Endodermal cell (in vitro differentiated cells): Measurements from ENCODE around the gene ZNF556. TPM values are rescaled to one million over a fixed set of nuclear protein-coding genes. Genes with fewer than 3 reads are reported as not detected.

Experiments used
- DNase-seq: peaks from one replicate; pipeline ENCODE4 v3.0.0-alpha.2; 2017
- H3K27ac ChIP-seq: 2 replicates; pipeline ENCODE4 v1.5.1; 2013; ENCODE audit warnings: mild to moderate bottlenecking, low read depth, low read length, moderate library complexity
- H3K27me3 ChIP-seq: 2 replicates; pipeline ENCODE4 v1.6.1; 2013; ENCODE audit warnings: mild to moderate bottlenecking, low read length, moderate library complexity; ENCODE audit not compliant: insufficient read depth, control insufficient read depth, poor library complexity, severe bottlenecking
- H3K36me3 ChIP-seq: 2 replicates; pipeline ENCODE4 v1.7.0; 2013; ENCODE audit warnings: mild to moderate bottlenecking, low read length, moderate library complexity; ENCODE audit not compliant: control insufficient read depth, insufficient read depth
- H3K4me1 ChIP-seq: one replicate; pipeline ENCODE4 v1.7.0; 2013; ENCODE audit warnings: low read length; ENCODE audit not compliant: control insufficient read depth, insufficient read depth
- H3K4me3 ChIP-seq: 2 replicates; pipeline ENCODE4 v1.5.1; 2013; ENCODE audit warnings: mild to moderate bottlenecking, low read length, moderate library complexity
- H3K9ac ChIP-seq: 2 replicates; pipeline ENCODE4 v1.6.1; 2013; ENCODE audit warnings: mild to moderate bottlenecking, low read length, moderate library complexity; ENCODE audit not compliant: poor library complexity, severe bottlenecking; ENCODE audit errors: extremely low read depth
- H3K9me3 ChIP-seq: 2 replicates; pipeline ENCODE4 v1.6.1; 2013; ENCODE audit warnings: mild to moderate bottlenecking, low read length, moderate library complexity; ENCODE audit not compliant: control insufficient read depth
- H3K27ac Mint-ChIP-seq: 2 replicates; pipeline ENCODE4 v1.8.0; 2020; ENCODE audit warnings: mixed read lengths
- H3K27me3 Mint-ChIP-seq: 2 replicates; pipeline ENCODE4 v1.8.0; 2021; ENCODE audit warnings: mild to moderate bottlenecking, mixed read lengths; ENCODE audit not compliant: insufficient read depth
- H3K36me3 Mint-ChIP-seq: 2 replicates; pipeline ENCODE4 v1.8.0; 2020; ENCODE audit warnings: low read depth, mixed read lengths
- H3K4me1 Mint-ChIP-seq: 2 replicates; pipeline ENCODE4 v1.8.0; 2020; ENCODE audit warnings: mixed read lengths
- H3K4me3 Mint-ChIP-seq: 2 replicates; pipeline ENCODE4 v1.8.0; 2020; ENCODE audit warnings: mild to moderate bottlenecking, moderate library complexity, mixed read lengths
- H3K9me3 Mint-ChIP-seq: 2 replicates; pipeline ENCODE4 v1.8.0; 2020; ENCODE audit warnings: mild to moderate bottlenecking, mixed read lengths
- CTCF ChIP-seq: fragments of 200-600 bp; sonication (generic); conservative IDR thresholded peaks from 2 replicates; pipeline ENCODE4 v1.5.0; 2021; ENCODE audit warnings: antibody characterized with exemption, mild to moderate bottlenecking
- WGBS, 2 experiments: methylation state at CpG; one replicate each; pipeline versions ENCODE4 v1.1.5 to v1.1.7; 2013; ENCODE audit warnings: missing lambda C conversion rate in 2 of 2, mixed read lengths in 1 of 2; ENCODE audit not compliant: insufficient coverage in 1 of 2, insufficient read length in 1 of 2; 5-methylcytosine and 5-hydroxymethylcytosine counted together
- total RNA-seq, 2 donors: library from RNA; stranded (reverse); fragmentation: NEBNext Ultra II Directional in 1 of 2; extraction: Animal tissue kit (Norgen Biotek cat#: 25700) in 1 of 2; gene quantifications; 2 replicates in 1 of 2; 3 replicates in 1 of 2; pipeline ENCODE4 v1.2.1, GENCODE V29; 2021

Gene ZNF556
- total RNA-seq, 2 donors from 2014 or later = not detected

- Mint-ChIP-seq H3K27ac (no peak overlapping the region), H3K4me1 (peaks cover 10% of the 10 kb centered on the region), H3K9me3 (peaks cover 35% of the 10 kb centered on the region), H3K27me3 (no peaks in the 10 kb centered on the region), H3K36me3 (peaks cover 14% of the 10 kb centered on the region), H3K4me3 (no peak overlapping the region)
- 96 to 98% methylated on average over 28 to 53 of the region's 53 CpGs for WGBS, 2 experiments
- Histone ChIP-seq H3K27me3 (no peaks in the 10 kb centered on the region), H3K9ac (no peak overlapping the region), H3K4me3 (no peak overlapping the region), H3K27ac (no peak overlapping the region), H3K9me3 (peaks cover 11% of the 10 kb centered on the region), H3K36me3 (no peaks in the 10 kb centered on the region), H3K4me1 (peaks cover 3% of the 10 kb centered on the region)
- DNase-seq = no peak
- no peak for TF ChIP-seq CTCF
These were observed 59.4 kb downstream of the ZNF556 start for GRCh38 chr19:2926341-2927031.

GRCh38 chr19:2927032-2927430 is 59.9 kb downstream of the ZNF556 start:
- H3K27ac Mint-ChIP-seq = no peak overlapping the region
- peaks cover 10% of the 10 kb centered on the region for H3K4me1 Mint-ChIP-seq
- TF ChIP-seq CTCF = no peak
- H3K27me3 Mint-ChIP-seq = no peaks in the 10 kb centered on the region
- H3K9ac ChIP-seq = no peak overlapping the region
- H3K27ac ChIP-seq = no peak overlapping the region
- no peaks in the 10 kb centered on the region for H3K36me3 ChIP-seq
- H3K9me3 Mint-ChIP-seq = peaks cover 41% of the 10 kb centered on the region
- H3K4me1 ChIP-seq = peaks cover 3% of the 10 kb centered on the region
- H3K4me3 ChIP-seq = no peak overlapping the region
- H3K9me3 ChIP-seq = peaks cover 15% of the 10 kb centered on the region
- H3K27me3 ChIP-seq = no peaks in the 10 kb centered on the region
- WGBS, 2 experiments = 97 to 100% methylated on average over 11 to 18 of the region's 18 CpGs
- H3K36me3 Mint-ChIP-seq = peaks cover 20% of the 10 kb centered on the region
- no peak for DNase-seq
- H3K4me3 Mint-ChIP-seq = no peak overlapping the region

Other genes with a start within 250 kb of the ZNF556 start
- gene GNG7, start 164.6 kb upstream of the ZNF556 start, total RNA-seq = 10 to 100 TPM; 12.3 to 12.4 TPM
- 1 to 10 TPM; 4.7 to 8.4 TPM for gene DIRAS1, start 146.0 kb upstream of the ZNF556 start, total RNA-seq
- gene SLC39A3, start 127.3 kb upstream of the ZNF556 start, total RNA-seq = 10 to 100 TPM; 25.3 to 28.6 TPM
- 10 to 100 TPM; 73.9 to 81.5 TPM for gene SGTA, start 84.1 kb upstream of the ZNF556 start, total RNA-seq
- 100 to 1,000 TPM; 130 to 170 TPM for gene THOP1, start 81.8 kb upstream of the ZNF556 start, total RNA-seq
- 1 to 10 TPM; 8.4 to 9.2 TPM for gene ZNF554, start 47.5 kb upstream of the ZNF556 start, total RNA-seq
- gene ZNF555, start 25.9 kb upstream of the ZNF556 start, total RNA-seq = 10 to 100 TPM in 1 of 2 donors, 1 to 10 TPM in 1; 9.6 to 10.5 TPM
- 1 to 10 TPM; 4.3 to 5.0 TPM for gene ZNF57, start 33.6 kb downstream of the ZNF556 start, total RNA-seq
- gene ZNF77, start 77.6 kb downstream of the ZNF556 start, total RNA-seq = 1 to 10 TPM; 4.6 to 7.1 TPM
- gene TLE6, start 110.2 kb downstream of the ZNF556 start, total RNA-seq = 10 to 100 TPM; 13.7 to 17.3 TPM
- 10 to 100 TPM; 75.0 to 80.3 TPM for gene TLE2, start 161.9 kb downstream of the ZNF556 start, total RNA-seq
- 100 to 1,000 TPM; 488 to 575 TPM for gene TLE5, start 195.2 kb downstream of the ZNF556 start, total RNA-seq
- gene GNA11, start 227.0 kb downstream of the ZNF556 start, total RNA-seq = 10 to 100 TPM; 26.5 to 29.0 TPM